GM18502 (cell line): ENCODE results near the gene GLS2.
"Not testable (repeated sequence)": the region's sequence is repeated elsewhere in the genome, so short reads cannot be mapped to it uniquely, and the experiment has no call there.

Source experiments
- ATAC-seq: cut with Tn5 transposase; IDR thresholded peaks from one replicate; pipeline ENCODE4 v1.9.1; 2021; ENCODE audit warnings: mild to moderate bottlenecking; ENCODE audit not compliant: unreplicated experiment, poor library complexity

Gene GLS2

DNA sequence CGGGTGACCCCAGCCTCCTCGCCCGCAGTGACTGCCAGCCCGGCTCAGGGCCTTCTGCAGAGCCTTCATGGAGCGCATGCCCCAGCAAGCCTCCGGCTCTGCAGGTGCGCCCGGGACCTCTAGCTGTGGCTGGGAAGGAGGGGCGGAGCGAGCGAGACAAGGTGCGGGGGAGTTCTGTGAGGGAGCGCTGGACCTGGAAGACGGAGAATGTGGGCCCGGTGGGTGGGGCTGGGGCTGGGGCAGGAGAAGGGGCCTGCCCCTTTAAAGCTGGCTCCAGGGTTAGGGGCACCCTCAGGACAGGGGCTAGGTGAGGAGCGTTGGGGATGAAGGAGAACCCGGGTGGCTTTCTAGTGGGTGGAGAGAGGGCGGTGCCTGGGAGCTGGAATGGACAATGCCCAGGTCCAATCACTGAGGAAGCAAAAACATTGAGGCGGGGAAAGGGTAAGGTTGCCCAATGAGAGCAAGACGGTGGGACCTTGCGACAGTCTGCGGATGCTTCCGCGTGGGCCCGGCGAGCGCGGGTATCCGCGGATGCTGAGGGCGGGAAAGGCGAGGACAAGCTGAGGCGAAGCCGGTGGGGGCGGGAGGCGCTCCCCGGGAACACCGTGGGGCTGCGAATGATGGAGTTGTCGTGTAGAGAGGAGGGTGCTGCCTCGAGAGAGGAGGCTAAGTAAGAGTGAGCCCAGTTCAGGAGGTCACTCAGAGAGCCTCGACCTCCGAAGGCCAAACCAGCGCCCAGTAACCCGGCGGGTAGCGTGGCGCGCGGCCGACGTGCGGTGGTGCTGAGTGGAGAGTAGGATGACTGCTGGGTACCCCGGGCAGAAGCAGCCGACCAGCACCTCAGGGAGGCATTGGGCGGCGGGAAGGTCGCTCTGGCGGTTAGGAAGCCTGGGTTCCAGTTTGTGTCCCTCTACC lies at the start of gene GLS2:
Gene GLS2 (minus strand): TSS at position 121 of the 915 bp plus-strand sequence. CDS start 43 bp downstream, at position 78.
- ATAC-seq, result peak; percentile 89

DNA sequence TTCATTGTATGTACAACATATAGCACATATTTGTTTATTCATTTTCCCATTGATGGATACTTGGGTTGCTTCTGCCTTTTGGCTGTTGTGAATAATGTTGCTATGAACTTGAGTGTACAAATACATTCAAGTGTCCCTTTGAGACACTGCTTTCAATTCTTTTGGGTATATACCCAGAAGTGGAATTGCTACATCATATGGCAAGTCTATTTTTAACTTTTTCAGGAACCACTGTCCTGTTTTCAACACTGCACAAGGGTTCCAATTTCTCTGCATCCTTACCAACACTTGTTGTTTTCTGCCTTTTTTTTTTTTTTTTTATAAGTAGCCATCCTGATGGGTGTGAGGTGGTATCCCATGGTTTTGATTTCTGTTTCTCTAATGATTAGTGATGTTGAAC lies 49.6 kb upstream of the GLS2 start:
- ATAC-seq, result no peak

DNA sequence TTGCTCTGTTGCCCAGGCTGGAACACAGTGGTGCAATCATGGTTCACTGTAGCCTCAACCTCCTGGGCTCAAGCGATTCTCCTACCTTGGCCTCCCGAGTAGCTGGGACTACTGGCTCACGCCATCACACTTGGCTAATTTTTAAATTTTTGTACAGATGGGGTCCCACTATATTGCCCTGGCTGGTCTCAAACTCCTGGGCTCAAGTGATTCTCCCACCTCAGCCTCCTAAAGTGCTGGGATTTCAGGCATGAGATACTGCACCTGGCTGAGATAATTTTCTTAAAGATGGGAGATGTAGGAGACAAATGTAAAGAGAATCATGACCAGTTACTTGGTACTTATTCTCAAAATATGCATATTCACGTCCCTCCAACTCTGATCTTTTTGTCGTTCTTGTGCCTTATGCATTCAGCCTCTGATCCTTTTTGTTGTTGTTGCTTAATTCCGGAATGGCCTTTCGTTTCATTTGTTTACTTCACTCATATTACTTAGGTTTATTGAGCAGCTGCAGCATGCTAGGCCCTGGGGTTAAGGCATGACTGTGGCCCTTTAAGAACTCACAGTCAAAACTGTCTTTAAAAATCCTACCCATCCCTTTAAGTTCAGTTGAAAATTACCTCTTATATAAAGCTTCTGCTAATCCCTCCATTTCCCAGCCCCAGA lies 42.6 kb upstream of the GLS2 start:
- ATAC-seq, result no peak

DNA sequence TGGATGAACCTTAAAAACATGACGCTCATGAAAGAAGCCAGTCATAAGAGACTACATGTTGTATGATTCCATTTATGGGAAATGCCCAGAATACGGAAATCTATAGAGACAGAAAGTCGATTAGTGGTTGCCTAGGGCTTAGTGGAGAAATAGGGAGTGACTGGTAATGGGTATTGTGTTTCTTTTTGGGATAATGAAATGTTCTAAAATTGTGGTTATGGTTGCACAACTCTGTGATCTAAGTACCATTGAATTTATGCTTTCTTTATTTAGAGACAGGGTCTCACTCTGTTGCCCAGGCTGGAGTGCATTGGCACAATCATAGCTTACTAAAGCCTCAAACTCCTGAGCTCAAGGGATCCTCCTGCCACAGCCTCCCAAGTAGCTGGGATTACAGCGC lies 41.7 kb upstream of the GLS2 start:
- ATAC-seq, result no peak

DNA sequence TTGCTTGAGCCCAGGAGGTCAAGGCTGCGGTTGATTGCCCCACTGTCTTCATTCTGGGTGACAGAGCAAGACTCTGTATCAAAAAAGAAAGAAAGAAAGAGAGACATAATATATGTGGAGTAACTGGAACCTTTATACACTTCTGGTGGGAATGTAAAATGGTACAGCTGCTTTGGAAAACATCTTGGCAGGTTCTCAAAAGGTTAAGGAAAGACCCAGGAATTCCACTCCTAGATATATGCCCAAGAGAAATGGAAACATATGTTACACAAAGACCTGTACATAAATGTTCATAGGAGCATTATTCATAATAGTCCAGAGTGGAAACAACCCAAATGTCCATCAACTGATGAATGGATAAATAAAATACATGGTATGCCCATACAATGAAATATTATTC lies 40.9 kb upstream of the GLS2 start:
- ATAC-seq, result no peak

DNA sequence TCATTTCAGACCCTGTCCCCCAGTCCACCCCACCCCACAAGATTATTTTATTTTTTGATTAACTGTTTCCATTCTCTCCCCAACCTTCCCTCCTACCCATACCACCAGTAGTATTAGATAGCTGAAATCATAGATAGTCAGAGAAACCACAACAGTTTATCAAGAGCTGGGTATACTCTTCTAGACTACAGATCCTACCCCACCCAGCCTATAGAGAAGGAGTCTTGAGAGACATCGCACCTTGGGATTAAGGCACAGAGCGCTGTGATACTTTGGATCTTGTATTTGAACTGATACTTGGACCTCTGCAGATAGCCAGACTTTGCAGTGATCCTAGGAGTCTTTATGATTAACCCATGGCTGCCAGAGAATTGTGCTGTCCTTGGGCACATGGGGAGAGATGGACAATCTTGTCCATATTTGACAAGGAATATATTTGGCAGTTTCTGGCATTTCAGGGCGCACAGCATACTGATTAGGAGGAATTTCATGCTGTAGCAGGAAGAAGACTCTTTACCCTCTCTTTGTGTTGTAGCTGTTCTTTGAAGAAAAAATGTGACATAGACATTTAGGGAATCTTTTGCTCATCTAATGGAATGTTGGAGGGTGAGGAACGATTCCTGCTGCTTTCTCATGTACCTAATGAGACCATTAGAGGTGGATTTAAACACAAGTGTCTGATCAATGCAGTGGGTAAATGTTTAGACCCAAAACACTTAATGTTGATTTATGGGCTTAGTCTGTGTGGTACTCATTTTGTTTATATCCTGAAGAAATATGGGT lies 34.6 kb upstream of the GLS2 start:
- ATAC-seq, result no peak

DNA sequence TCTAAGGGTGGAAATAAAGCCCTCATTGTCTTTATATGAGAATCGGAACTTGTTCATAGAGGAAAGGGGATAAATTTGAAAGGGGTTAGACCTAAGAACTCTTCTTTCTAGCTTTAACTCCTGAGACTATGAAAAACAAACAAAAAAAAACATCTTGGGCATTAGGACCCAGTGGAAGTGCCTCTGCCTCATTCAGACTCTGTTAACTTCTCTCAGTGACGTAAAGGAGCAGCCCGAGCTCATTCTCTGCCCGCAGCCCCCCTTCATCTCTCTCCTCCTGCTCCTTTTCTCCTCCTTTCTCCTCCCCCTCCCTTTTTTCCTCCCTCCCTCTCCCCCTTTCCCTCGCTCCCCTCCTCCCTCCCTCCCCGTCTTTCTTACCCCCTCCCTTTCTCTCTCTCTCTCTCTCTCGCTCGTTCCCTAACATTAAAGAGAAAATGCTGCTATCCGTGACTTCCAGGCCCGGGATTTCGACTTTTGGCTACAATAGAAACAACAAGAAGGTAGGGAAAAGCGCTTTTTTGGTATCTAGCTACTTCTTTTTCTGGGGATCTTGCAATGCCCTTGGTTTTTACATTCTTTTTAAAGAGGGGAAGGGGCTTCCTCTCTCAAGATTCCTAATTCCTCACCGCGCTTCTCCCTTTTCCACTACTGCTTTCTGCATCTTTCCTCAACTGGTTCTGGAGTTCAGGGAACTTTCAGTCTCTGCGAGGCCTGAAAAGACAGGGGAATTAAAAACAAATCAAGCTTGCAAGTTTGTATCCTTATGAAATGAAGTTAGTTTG lies 33.8 kb upstream of the GLS2 start, which contains the start of gene RBMS2:
Gene RBMS2 (plus strand): TSS at position 231 of the 782 bp plus-strand sequence. CDS start 204 bp downstream, at position 435.
- ATAC-seq, result peak; percentile 67

DNA sequence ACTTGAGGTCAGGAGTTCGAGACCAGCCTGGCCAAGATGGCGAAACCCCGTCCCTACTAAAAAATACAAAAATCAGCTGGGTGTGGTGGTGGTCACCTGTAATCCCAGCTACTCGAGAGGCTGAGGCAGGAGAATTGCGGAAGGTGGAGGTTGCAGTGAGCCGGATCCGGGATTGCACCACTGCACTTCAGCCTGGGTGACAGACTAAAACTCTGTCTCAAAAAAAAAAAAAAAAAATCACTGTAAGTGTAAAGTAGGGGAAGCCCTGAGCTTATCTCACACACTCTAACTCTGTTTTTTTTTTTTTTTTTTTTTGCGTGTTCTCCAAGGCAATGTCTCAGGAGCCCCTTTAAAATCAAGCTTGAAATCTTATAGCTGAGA lies 33.2 kb upstream of the GLS2 start:
- ATAC-seq, result no peak

DNA sequence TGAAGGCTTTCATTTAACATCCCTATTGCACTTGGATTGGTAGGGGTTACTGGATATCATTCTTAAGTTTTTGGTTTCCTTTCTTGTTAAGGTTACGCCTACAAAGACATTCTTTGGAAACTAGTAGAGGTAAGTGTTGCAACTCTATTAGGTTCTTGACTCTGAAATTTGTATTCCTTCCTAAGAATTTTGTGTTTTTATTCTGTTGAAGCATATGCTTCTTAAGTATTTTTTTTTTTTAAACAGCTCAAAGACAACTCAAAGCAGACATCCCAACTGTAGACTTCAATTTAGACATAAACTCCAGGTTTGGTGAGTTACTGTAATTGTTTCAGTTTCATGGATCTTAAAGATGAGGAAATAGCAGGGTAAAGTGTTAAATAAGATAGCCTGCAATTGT lies 32.5 kb upstream of the GLS2 start:
- ATAC-seq, result no peak

DNA sequence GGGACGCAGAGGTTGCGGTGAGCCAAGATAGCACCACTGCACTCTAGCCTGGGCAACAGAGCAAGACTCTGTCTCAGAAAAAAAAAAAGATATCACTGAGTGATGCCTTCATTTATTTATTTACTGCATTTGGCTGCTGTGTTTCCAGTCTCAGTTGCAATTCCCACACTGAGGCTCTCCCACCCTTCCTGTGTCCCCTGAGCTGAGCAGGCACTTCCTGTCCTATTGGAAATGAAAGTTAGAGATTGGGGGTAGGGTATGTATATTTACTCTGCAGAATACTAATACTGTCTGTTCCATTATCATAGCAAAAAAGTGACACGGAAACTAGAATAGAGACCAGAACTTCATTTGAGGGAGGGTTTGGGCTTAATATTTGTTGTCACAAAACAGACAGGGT lies 32.1 kb upstream of the GLS2 start:
- ATAC-seq, result no peak

DNA sequence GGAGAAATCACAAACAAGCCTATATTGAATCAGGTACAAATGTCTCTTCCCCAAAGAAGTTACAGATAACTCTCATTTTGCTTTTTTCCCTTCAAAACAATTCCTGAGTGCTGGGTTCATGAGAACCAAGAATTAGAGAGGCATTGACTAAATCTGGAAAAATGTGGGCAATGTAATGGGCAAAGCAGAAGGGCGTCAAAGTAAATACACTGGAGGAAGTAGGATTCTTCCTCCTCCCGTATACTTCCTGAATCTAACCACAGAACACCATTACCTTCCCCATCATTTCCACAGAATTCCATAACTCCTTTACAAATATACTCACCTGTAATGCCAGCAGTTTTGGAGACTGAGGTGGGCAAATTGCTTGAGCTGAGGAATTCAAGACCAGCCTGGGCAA lies 30.6 kb upstream of the GLS2 start:
- no peak for ATAC-seq

DNA sequence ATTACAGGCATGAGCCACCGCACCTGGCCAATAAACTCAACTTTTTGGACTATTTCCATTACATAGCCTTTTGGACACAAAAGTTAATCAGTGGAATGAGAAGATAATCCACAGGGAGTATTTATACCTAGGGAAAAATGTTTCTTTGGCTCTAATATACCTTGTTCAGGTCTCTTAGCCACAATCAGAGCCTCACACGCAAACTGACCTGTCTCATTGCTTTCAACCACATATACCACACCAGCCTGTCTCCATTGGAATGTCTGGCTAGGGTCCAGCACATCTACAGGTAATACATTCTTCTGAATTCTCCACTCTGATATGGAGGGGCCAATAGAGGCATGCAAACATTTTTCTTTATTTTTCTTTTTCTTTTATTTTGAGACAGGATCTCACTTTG lies 29.9 kb upstream of the GLS2 start:
- no peak for ATAC-seq

DNA sequence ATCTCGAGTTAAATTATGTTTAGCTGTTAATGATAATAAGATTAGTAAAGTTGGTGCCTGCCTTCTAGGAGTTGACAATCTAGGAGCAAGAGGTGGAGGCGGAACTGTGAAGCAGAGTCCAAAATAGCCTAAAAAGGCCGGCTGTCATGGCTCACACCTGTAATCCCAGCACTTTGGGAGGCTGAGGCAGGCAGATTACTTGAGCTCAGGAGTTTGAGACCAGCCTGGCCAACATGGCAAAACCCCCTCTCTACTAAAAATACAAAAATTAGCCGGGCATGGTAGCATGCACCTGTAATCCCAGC lies 26.0 kb upstream of the GLS2 start:
- ATAC-seq, result not testable (repeated sequence)

DNA sequence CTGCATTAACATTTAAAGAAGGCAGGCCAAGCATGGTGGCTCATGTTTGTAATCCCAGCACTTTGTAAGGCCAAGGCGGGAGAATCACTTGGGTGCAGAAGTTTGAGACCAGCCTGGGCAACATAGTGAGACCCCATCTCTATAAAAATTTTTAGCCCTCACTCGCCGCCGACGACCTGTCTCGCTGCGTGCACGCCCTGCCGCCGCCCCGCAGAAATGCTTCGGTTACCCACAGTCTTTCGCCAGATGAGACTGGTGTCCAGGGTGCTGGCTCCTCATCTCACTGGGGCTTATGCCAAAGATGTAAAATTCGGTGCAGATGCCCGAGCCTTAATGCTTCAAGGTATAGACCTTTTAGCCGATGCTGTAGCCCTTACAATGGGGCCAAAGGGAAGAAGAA lies 22.8 kb upstream of the GLS2 start:
- no peak for ATAC-seq

DNA sequence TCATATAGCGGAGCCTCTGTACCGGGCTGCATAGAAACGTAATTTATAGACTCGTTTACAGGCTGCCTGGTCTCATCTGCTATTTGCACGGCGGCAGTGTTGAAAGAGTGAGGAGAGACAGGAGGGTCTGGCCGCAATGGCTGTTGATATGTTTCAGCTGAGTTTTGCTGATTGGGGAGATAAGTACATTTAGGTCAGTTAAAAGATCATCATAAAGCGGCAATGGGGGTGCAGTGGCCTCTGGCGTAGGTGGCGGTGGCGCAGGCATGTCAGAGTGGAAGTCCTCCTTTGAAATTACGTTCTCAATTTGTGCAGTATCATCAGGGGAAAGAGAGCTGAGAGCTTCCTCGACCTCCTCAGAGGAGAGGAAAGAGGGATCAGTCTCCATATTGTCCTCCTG lies 11.9 kb upstream of the GLS2 start:
- not testable (repeated sequence) for ATAC-seq

DNA sequence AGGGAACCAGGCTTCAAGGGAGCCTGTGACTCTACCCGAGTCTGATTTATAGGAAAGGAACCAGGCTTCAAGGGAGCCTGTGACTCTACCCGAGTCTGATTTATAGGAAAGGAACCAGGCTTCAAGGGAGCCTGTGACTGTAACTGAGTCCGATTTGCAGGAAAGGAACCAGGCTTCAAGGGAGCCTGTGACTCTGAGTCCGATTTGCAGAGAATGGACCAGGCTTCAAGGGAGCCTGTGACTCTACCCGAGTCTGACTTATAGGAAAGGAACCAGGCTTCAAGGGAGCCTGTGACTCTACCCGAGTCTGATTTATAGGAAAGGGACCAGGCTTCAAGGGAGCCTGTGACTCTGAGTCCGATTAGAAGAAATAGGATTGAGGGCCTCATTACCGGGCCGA lies 11.5 kb upstream of the GLS2 start:
- not testable (repeated sequence) for ATAC-seq

DNA sequence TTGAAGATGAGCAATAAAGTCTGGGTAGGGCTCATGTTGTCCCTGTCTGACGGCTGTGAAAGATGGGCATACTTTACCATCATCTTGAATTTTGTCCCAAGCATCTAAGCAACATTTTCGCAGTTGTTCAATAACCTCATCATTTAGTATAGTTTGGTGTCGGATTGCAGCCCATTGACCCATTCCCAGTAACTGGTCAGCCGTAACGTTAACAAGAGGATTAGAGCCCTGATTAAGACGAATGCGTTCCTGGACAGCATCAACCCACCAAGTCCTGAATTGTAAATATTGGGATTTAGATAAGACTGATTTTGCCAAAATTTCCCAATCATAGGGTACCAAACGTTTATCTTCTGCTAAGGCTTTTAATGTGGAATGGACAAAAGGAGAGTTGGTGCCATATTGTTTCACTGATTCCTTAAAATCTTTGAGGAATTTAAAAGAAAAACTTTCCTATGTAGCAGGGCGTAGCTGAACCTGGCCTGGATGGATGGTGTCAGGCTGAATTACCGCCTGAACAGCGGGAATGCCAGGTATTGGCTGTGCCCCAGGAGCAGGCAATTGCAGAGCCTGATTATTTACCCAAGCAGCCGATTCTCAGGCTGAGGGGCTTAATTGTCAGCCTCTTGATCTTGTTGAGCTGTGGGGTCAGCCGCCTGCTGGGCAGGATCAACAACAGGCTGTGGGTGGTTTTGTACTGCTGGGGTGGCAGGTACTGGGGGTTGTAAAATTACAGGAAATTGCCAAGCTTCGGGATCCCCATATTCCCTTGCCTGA lies 10.4 kb upstream of the GLS2 start:
- ATAC-seq, result not testable (repeated sequence)

DNA sequence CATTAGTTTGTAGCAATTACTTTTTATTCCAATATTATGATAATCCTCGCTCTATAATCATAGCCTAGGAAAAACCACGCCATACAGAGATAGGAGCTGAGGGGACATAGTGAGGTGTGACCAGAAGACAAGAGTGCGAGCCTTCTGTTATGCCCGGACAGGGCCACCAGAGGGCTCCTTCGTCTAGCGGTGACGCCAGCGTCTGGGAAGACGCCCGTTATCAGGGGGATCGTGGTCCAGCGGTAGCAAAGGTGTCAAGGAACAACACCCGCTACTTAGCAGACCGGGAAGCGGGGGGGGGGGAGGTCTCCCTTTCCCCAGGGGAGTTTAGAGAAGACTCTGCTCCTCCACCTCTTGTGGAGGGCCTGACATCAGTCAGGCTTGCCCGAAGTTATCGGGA lies 8.7 kb upstream of the GLS2 start:
- not testable (repeated sequence) for ATAC-seq

DNA sequence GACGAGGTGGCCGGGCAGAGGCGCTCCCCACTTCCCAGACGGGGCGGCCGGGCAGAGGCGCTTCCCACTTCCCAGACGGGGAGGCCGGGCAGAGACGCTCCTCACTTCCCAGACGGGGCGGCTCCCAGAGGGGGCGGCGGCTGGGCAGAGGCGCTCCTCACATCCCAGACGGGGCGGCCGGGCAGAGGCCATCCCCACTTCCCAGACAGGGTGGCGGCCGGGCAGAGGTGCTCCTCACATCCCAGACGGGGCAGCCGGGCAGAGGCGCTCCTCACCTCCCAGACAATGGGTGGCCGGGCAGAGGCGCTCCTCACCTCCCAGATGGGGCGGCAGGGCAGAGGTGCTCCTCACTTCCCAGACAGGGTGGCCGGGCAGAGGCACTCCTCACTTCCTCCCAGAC lies 6.5 kb upstream of the GLS2 start:
- not testable (repeated sequence) for ATAC-seq

DNA sequence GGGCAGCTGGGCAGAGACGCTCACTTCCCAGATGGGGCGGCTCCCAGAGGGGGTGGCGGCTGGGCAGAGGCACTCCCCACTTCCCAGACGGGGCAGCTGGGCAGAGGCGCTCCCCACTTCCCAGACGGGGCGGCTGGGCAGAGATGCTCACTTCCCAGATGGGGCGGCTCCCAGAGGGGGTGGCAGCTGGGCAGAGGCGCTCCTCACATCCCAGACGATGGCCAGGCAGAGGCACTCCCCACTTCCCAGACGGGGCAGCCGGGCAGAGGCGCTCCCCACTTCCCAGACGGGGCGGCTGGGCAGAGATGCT lies 6.1 kb upstream of the GLS2 start:
- ATAC-seq, result not testable (repeated sequence)
